Natural killer cell (primary cell): ENCODE results near the gene DIAPH1. TPM values are rescaled to one million over a fixed set of nuclear protein-coding genes. Genes with fewer than 3 reads are reported as not detected.

Experiments used
- ATAC-seq, 3 donors: fragments of 150-1000 bp in 2 of 3; fragments of 200-7000 bp in 1 of 3; cut with Tn5 transposase; 1 replicate in 1 of 3; 2 replicates in 2 of 3; pipeline ENCODE4 v1.10.0; 2021; ENCODE audit warnings: mild to moderate bottlenecking in 2 of 3, moderate library complexity in 2 of 3
- DNase-seq, 2 donors: peaks; one replicate each; pipeline versions ENCODE4 v3.0.0 to v3.0.0-alpha.2; 2013 to 2021; ENCODE audit warnings: mixed read lengths in 1 of 2
- H3K27ac ChIP-seq: one replicate; pipeline ENCODE4 v1.5.1; 2013; ENCODE audit warnings: mild to moderate bottlenecking, low read length
- H3K27me3 ChIP-seq: one replicate; pipeline ENCODE4 v1.6.1; 2013; ENCODE audit warnings: low read length; ENCODE audit not compliant: control insufficient read depth, insufficient read depth
- H3K36me3 ChIP-seq: one replicate; pipeline ENCODE4 v1.6.1; 2013; ENCODE audit warnings: low read length; ENCODE audit not compliant: control insufficient read depth, insufficient read depth
- H3K4me1 ChIP-seq: one replicate; pipeline ENCODE4 v1.6.1; 2013; ENCODE audit warnings: low read length; ENCODE audit not compliant: control insufficient read depth, insufficient read depth
- H3K4me3 ChIP-seq: one replicate; pipeline ENCODE4 v1.5.1; 2013; ENCODE audit warnings: low read length
- H3K9me3 ChIP-seq: one replicate; pipeline ENCODE4 v1.6.1; 2013; ENCODE audit warnings: low read length; ENCODE audit not compliant: control insufficient read depth, insufficient read depth
- H3K27ac Mint-ChIP-seq, 2 donors: one replicate each; pipeline ENCODE4 v1.8.0; 2022; ENCODE audit warnings: mild to moderate bottlenecking in 2 of 2, mixed read lengths in 2 of 2, moderate library complexity in 1 of 2
- H3K27me3 Mint-ChIP-seq, 2 donors: one replicate each; pipeline ENCODE4 v1.8.0; 2022; ENCODE audit warnings: low read depth in 2 of 2, mixed read lengths in 2 of 2
- H3K36me3 Mint-ChIP-seq: one replicate; pipeline ENCODE4 v1.8.0; 2022; ENCODE audit warnings: mixed read lengths
- H3K4me1 Mint-ChIP-seq, 2 donors: one replicate each; pipeline ENCODE4 v1.8.0; 2022; ENCODE audit warnings: mixed read lengths in 2 of 2
- H3K4me3 Mint-ChIP-seq: one replicate; pipeline ENCODE4 v1.8.0; 2022; ENCODE audit warnings: mild to moderate bottlenecking, moderate library complexity, mixed read lengths
- H3K9me3 Mint-ChIP-seq, 2 donors: one replicate each; pipeline ENCODE4 v1.8.0; 2022; ENCODE audit warnings: mixed read lengths in 2 of 2
- WGBS: methylation state at CpG from one replicate; pipeline ENCODE4 v1.1.7; 2013; ENCODE audit warnings: missing lambda C conversion rate; ENCODE audit not compliant: insufficient coverage; 5-methylcytosine and 5-hydroxymethylcytosine counted together
- intact Hi-C: fragments of 100-400 bp; cut with micrococcal nuclease; formaldehyde crosslinking; loops from one replicate; pipeline ENCODE4 v1.14.2; 2022
- total RNA-seq, 4 donors: library from RNA; stranded (reverse); fragments of 120-200 nt in 1 of 4; gene quantifications; one replicate each; pipeline versions ENCODE4 v1.2.3 to v1.2.4, GENCODE V29; 2013 to 2022
- TF ChIP-seq, protein P1 (sequence below): fragments of 200-600 bp; IDR thresholded peaks from one replicate; pipeline ENCODE4 v1.8.0; 2022; ENCODE audit warnings: antibody characterized with exemption

DIAPH1 gene
- total RNA-seq, 3 donors from 2014 or later (not counting 1 experiment from before 2014, with no cell fraction given), result 410 to 456 (median 419) TPM

DNA sequence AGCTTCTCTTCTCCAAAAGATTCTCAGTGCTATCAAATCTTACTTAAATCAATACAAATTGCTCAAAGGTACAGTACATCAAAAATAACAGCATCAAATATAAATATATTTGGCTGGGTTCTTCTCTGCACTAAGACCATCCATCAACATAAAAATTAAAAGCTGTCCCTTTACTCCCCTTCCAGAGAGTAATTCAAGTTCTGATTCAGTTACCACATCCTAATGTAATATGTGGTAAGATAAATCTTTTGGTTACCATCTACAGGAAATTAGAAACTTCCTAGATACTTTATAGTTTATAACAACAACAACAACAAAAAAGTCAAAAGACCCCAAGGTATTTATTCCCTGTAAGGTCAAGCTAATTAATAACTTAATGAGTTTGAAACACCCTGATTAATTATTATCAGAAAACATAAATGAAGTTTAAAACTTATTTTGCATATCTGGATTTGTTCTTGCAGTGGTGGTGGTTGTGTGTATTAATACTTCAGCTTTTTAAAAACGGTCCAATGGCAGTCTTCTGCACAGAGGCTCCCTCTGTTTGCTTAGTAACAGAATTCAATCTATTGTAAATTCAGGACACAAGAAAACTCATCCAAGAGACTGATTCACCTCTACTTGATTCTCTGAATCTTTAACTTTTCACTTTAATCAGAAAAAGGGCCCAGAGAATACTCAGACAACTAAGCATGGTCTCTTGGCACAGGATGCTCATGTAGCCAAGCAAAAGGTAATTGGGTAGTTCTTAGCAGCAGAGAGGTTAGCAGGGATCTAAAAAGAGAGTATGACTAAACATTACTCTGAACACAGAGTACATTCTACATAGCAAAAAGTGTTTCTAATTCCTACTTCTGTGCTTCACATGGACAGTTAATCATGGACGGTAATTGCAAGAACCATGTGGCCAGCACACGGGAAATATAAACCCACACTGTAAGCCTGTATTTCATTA, 20.1 kb downstream of the DIAPH1 start:
- peaks cover 70 to 75% of the 10 kb centered on the region in 2 donors for H3K4me1 Mint-ChIP-seq
- DNase-seq (no peak), ATAC-seq (peak; percentile 59 to 66 (median 62))
- Histone ChIP-seq H3K27ac (peak overlapping the region; percentile 66), H3K4me1 (peaks cover 47% of the 10 kb centered on the region), H3K36me3 (peaks cover 11% of the 10 kb centered on the region), H3K27me3 (no peaks in the 10 kb centered on the region), H3K4me3 (no peak overlapping the region), H3K9me3 (no peaks in the 10 kb centered on the region)
- H3K36me3 Mint-ChIP-seq, result no peaks in the 10 kb centered on the region
- TF ChIP-seq, protein P1, sequence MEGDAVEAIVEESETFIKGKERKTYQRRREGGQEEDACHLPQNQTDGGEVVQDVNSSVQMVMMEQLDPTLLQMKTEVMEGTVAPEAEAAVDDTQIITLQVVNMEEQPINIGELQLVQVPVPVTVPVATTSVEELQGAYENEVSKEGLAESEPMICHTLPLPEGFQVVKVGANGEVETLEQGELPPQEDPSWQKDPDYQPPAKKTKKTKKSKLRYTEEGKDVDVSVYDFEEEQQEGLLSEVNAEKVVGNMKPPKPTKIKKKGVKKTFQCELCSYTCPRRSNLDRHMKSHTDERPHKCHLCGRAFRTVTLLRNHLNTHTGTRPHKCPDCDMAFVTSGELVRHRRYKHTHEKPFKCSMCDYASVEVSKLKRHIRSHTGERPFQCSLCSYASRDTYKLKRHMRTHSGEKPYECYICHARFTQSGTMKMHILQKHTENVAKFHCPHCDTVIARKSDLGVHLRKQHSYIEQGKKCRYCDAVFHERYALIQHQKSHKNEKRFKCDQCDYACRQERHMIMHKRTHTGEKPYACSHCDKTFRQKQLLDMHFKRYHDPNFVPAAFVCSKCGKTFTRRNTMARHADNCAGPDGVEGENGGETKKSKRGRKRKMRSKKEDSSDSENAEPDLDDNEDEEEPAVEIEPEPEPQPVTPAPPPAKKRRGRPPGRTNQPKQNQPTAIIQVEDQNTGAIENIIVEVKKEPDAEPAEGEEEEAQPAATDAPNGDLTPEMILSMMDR, result no peak
- H3K27me3 Mint-ChIP-seq, result no peaks in the 10 kb centered on the region
- H3K27ac Mint-ChIP-seq, result peak overlapping the region; percentile 95 to 96
- no peaks in the 10 kb centered on the region for H3K9me3 Mint-ChIP-seq
- intact Hi-C loops, result no loop called here
- H3K4me3 Mint-ChIP-seq, result peak overlapping the region; percentile 62
- 27% methylated on average over 2 of the region's 3 CpGs for WGBS

DNA sequence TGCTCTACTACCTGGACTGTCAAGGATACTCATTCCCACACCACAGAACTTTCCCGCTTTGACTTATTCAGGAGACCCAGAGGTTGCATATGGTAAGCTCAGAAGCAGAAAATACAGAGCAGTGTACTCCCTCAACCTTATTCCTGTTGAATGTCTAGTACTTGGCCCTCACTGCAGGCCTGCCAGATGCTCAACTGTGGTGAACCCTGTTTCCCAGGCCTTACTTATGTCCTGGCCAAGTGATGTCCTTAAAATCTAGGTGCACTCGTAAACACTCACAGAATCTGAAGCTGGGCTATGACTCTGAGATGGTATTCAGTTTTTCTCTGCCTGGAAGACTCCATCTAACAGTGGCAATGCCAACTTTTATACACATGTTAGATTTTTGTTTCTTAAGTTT, 21.0 kb downstream of the DIAPH1 start:
- H3K4me3 Mint-ChIP-seq, result peak overlapping the region; percentile 10
- ATAC-seq, result no peak
- intact Hi-C loops, result no loop called here

DNA sequence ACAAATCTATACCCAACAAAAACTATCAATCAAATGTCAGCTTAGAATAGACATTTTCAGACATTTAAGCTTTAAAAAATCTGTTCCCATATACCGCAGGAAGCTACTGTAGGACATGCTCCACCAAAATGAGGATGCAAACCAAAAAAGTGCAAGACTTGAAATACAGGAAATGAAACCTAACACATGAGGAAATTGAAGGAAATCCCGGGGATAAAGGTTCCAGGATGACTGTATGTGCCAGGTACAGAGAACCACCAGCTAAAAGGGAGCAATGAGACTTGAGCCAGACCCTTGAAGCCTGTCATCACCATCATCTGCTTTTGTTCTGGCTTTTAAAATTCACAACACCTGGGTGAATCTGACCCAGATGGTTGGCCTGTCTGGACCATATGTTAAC, 21.4 kb downstream of the DIAPH1 start:
- Histone ChIP-seq H3K36me3 (peaks cover 18% of the 10 kb centered on the region), H3K4me1 (peaks cover 43% of the 10 kb centered on the region), H3K27ac (peak overlapping the region; percentile 60), H3K9me3 (no peaks in the 10 kb centered on the region), H3K4me3 (no peak overlapping the region), H3K27me3 (no peaks in the 10 kb centered on the region)
- no peak for ATAC-seq
- Mint-ChIP-seq H3K4me1 (peaks cover 69% of the 10 kb centered on the region in 2 donors), H3K27ac (peak overlapping the region; percentile 95 to 96), H3K27me3 (no peaks in the 10 kb centered on the region), H3K36me3 (no peaks in the 10 kb centered on the region), H3K9me3 (no peaks in the 10 kb centered on the region), H3K4me3 (peak overlapping the region; percentile 10)
- DNase-seq, result no peak
- TF ChIP-seq, protein P1, result no peak
- 42% methylated on average over 2 of the region's 2 CpGs for WGBS
- intact Hi-C loops, result no loop called here

More for the DNA sequence above, 21.0 kb downstream of the DIAPH1 start:
- no peaks in the 10 kb centered on the region for H3K9me3 ChIP-seq
- no peak for DNase-seq
- Mint-ChIP-seq H3K27ac (peak overlapping the region; percentile 95 to 96), H3K27me3 (no peaks in the 10 kb centered on the region), H3K4me1 (peaks cover 69% of the 10 kb centered on the region in 2 donors), H3K9me3 (no peaks in the 10 kb centered on the region), H3K36me3 (no peaks in the 10 kb centered on the region)
- H3K27ac ChIP-seq, result peak overlapping the region; percentile 60
- H3K4me1 ChIP-seq, result peaks cover 45% of the 10 kb centered on the region
- TF ChIP-seq, protein P1, result no peak
- H3K4me3 ChIP-seq, result no peak overlapping the region
- H3K36me3 ChIP-seq, result peaks cover 18% of the 10 kb centered on the region
- H3K27me3 ChIP-seq, result no peaks in the 10 kb centered on the region
- WGBS, result 86% methylated on average over 2 of the region's 2 CpGs
